Measurements from ENCODE around the gene CANT1.
"Not testable (repeated sequence)": the region's sequence is repeated elsewhere in the genome, so short reads cannot be mapped to it uniquely, and the experiment has no call there.

CANT1 gene

GRCh38 chr17:78954684-78955083, 54.9 kb downstream of the CANT1 start:
- DNase-seq, result no peak

DNA sequence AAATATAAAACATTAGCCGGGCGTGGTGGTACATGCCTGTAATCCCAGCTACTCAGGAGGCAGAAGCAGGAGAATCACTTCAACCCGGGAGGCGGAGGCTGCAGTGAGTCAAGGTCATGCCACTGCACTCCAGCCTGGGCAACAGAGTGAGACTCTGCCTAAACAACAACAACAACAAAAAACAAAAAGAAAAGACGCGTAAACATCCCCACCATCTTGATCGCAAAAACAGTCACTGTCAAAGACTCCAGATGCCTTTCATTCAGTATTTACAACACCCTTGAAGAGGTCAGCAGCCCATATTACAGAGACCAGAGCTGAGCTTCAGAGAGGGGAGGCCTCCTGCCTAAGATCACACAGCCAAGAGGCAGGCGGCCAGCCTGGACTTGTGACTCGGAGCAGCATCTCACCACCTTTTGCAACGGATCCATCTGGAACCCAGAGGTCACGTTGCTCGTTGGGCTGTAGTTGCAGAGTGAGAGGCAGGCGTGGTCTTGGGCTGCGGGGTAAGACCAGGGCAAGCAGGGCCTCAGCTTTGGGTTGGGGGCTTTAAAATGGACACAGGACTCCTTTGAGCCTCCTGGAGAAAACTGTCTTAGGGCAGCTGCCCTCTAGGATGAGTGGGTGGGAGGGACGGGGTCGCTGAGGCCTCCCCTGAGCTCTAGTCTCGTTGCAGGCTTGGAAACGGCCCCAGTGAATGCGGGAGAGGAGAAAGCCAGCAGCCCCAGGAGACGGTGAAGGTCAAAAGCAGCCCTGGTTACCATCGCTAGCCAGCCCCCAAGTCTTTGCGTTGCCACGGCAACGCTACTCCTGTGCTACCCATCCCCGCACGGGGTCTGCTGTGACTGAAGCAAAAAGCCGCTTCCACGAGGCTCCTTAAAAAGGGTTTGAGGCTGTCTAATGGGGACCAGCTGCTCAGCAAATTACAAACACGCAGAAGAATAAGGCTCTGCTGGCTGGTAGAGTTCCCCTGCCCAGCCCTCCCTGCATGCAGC, 55.9 kb downstream of the CANT1 start:
- DNase-seq, result no peak

DNA sequence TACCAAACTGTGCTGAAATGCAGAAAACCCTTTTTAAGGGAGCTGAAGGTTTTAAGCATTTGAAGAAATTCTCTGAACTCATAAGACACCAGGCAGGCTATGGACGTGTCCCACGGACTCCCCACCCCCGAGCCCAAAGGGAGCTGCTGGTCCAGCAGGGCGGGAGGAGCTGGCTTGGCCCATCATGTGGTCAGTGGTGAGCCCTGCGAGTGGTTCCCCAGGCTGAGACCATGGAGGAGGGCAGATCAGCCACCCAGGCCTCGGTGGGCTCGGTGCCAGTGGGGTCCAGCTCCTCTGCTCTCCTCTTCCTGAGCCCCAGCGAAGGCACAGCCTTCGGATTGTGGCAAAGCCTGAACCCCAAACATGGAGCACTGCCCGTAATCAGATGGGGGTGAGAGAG, 56.9 kb downstream of the CANT1 start:
- DNase-seq, result no peak

GRCh38 chr17:78951967-78952551, 57.5 kb downstream of the CANT1 start:
- no peak for DNase-seq

- DNase-seq, result no peak
These were observed 58.7 kb downstream of the CANT1 start for GRCh38 chr17:78950870-78951269.

DNA sequence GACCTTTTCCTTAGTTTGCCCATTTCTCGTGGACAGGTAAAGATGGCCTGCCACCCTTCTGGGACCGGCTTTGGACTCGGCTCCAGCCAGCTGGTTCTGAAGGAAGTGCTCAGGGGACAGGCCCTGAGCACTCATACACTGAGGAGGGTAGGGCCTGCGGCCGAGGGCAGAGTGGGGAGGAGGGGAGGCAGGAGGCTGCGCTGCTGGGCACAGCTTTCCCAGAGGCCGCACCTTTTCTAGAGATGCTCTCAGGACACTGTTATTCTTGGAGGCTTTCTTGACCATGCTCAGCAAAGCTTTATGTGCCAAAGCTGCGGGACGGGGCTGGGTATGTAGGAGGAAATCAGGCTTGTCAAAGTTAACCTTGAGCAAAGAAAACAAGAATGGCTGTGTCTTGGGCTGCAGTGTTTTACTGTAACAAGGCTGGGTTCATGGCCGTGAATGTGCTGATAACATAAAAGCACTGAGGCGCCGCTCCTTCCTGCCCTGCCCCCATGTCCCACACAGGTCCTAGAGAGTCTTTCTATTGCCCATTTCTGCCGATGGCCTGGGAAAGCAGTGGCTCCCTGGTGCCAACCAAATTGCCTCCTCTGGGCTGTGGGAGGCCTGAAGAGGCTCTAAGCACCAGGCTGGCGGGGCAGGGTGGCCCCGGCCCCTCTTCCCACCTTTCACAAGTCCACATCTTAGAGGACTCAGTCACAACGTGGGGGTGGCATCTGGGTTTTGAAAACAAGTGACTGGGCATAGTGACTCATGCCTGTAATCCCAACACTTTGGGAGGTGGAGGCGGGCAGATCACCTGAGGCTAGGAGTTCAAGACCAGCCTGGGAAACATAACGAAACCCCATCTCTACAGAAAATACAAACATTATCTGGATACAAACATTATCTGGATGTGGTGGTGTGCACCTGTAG, 62.1 kb downstream of the CANT1 start:
- DNase-seq, result no peak

GRCh38 chr17:78946631-78947030, 62.9 kb downstream of the CANT1 start:
- no peak for DNase-seq

- no peak for DNase-seq
These were observed 63.4 kb downstream of the CANT1 start for GRCh38 chr17:78946131-78946530.

GRCh38 chr17:78945455-78945854, 64.1 kb downstream of the CANT1 start:
- not testable (repeated sequence) for DNase-seq

DNA sequence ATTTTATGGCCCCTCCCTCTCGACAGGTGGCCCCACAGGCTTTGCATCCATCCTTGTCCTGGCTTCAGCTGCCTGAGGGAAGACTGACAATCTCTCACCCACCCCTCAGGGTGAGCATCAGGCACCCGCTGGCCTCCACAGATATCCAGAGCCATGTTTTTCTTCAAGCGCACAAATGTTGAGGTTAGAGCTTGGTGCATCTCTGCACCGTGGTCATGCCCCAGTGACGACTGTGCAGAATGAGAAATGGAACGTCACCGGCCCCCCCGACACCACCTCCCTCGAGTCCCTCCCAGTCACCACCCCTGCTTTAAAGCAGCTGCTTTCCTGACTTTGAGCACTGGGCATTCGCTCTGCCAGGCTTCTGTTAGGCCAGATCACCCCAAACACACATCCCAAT, 64.6 kb downstream of the CANT1 start:
- DNase-seq, result no peak

DNA sequence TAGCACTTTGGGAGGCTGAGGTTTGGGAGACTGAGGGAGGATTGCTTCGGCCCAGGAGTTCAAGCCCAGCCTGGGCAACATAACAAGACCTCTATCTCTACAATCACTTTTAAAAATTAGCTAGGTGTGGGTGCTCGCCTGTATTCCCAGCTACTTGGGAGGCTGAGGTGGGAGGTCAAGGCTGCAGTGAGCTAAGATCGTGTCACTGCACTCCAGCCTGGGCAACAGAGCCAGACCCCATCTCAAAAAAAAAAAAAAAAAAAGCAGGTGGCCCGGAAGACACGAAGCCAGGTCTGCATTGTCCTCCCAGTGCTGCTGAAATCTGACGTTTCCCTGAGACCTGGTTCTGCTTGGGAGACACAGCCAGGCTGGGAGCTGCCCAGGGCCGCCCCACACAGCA, 65.5 kb downstream of the CANT1 start:
- no peak for DNase-seq
